Activated CD8-positive, alpha-beta memory T cell treated with anti-CD3 and anti-CD28 coated beads, Interleukin-2, amount 50 U/mL, for 48 hours (primary cell): ENCODE measurements around the gene TRIM63.

Source experiments
- DNase-seq: peaks from one replicate; pipeline ENCODE4 v3.0.0-alpha.2; 2020

The TRIM63 gene

GRCh38 chr1:26031611-26032220 is 35.7 kb downstream of the TRIM63 start:
- no peak for DNase-seq

- no peak for DNase-seq
These were observed 36.2 kb downstream of the TRIM63 start for GRCh38 chr1:26031196-26031595.

- no peak for DNase-seq
These were observed 37.5 kb downstream of the TRIM63 start for GRCh38 chr1:26029864-26030481.

GRCh38 chr1:26029054-26029863 is 38.2 kb downstream of the TRIM63 start:
- no peak for DNase-seq

- DNase-seq, result no peak
These were observed 38.9 kb downstream of the TRIM63 start for GRCh38 chr1:26028490-26028980.

- no peak for DNase-seq
These were observed 39.5 kb downstream of the TRIM63 start for GRCh38 chr1:26027716-26028489.

- no peak for DNase-seq
These were observed 41.9 kb downstream of the TRIM63 start for GRCh38 chr1:26025517-26025916.

GRCh38 chr1:26025060-26025459 is 42.4 kb downstream of the TRIM63 start:
- DNase-seq, result no peak

GRCh38 chr1:26023826-26024225 is 43.6 kb downstream of the TRIM63 start:
- DNase-seq, result no peak

- DNase-seq, result no peak
These were observed 44.4 kb downstream of the TRIM63 start for GRCh38 chr1:26023009-26023408.

GRCh38 chr1:26022404-26022779 is 45.0 kb downstream of the TRIM63 start:
- no peak for DNase-seq

- DNase-seq, result no peak
These were observed 45.6 kb downstream of the TRIM63 start, which contains the start of gene EXTL1 for GRCh38 chr1:26021647-26022403. TSS of gene EXTL1 (plus strand) at chr1:26021775. CDS start at chr1:26022647, 872 bp downstream.

- no peak for DNase-seq
These were observed 46.3 kb downstream of the TRIM63 start for GRCh38 chr1:26020941-26021646.

- DNase-seq, result no peak
These were observed 47.1 kb downstream of the TRIM63 start for GRCh38 chr1:26020330-26020768.

- no peak for DNase-seq
These were observed 47.7 kb downstream of the TRIM63 start for GRCh38 chr1:26019641-26020315.

- DNase-seq, result no peak
These were observed 49.8 kb downstream of the TRIM63 start for GRCh38 chr1:26017606-26018005.

- no peak for DNase-seq
These were observed 50.4 kb downstream of the TRIM63 start for GRCh38 chr1:26016953-26017545.

- no peak for DNase-seq
These were observed 51.0 kb downstream of the TRIM63 start for GRCh38 chr1:26016258-26016952.

GRCh38 chr1:26015358-26015757 is 52.1 kb downstream of the TRIM63 start:
- no peak for DNase-seq

- no peak for DNase-seq
These were observed 53.3 kb downstream of the TRIM63 start for GRCh38 chr1:26014179-26014578.
